Adipocyte (in vitro differentiated cells): ENCODE measurements around the gene DSP.

ENCODE experiments used
- DNase-seq: peaks from one replicate; pipeline ENCODE4 v3.0.0-alpha.2; 2015; ENCODE audit warnings: low read depth
- H3K27me3 ChIP-seq: replicated peaks from 2 replicates; pipeline ENCODE4 v1.7.0; 2013; ENCODE audit warnings: mild to moderate bottlenecking, low read length, moderate library complexity; ENCODE audit not compliant: control insufficient read depth, insufficient read depth
- H3K36me3 ChIP-seq: 2 replicates; pipeline ENCODE4 v1.7.0; 2013; ENCODE audit warnings: low read length, mild to moderate bottlenecking, moderate library complexity; ENCODE audit not compliant: control insufficient read depth, insufficient read depth, severe bottlenecking
- H3K4me1 ChIP-seq: 2 replicates; pipeline ENCODE4 v1.7.0; 2013; ENCODE audit warnings: mild to moderate bottlenecking, low read length, moderate library complexity; ENCODE audit not compliant: control insufficient read depth, insufficient read depth
- H3K4me3 ChIP-seq: 2 replicates; pipeline ENCODE4 v1.7.0; 2013; ENCODE audit warnings: mild to moderate bottlenecking, low read length, moderate library complexity
- H3K9ac ChIP-seq: 2 replicates; pipeline ENCODE4 v1.7.0; 2013; ENCODE audit warnings: mild to moderate bottlenecking, low read length, moderate library complexity
- H3K9me3 ChIP-seq: 2 replicates; pipeline ENCODE4 v1.7.0; 2013; ENCODE audit warnings: mild to moderate bottlenecking, low read length, moderate library complexity; ENCODE audit not compliant: control insufficient read depth

Gene DSP

DNA sequence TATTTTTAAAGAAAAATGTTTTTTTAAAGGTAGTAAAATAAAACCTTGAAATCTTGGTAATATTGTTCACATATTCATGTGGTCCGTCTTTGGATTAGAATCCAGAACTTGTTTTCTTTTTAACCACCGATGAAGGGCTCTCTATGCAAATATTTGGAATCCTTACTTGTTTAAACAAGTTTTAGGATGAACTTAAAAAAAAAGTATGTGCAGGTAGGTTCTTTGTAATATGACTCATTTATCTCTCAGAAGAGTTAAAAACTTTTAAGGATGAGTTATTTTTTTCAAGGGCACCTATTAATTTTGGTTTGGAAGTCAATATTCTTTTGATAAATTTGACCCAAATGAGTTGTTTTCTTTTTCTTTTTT, 8.9 kb downstream of the DSP start:
- no peak for DNase-seq
- H3K9me3 ChIP-seq: no peaks in the 10 kb centered on the region
- no peaks in the 10 kb centered on the region for H3K36me3 ChIP-seq
- H3K27me3 ChIP-seq: no peaks in the 10 kb centered on the region
- no peaks in the 10 kb centered on the region for H3K4me1 ChIP-seq
- no peak overlapping the region for H3K9ac ChIP-seq
- H3K4me3 ChIP-seq: no peak overlapping the region

GRCh38 chr6:7554533-7555275, 13.2 kb downstream of the DSP start:
- no peak for DNase-seq
- H3K27me3 ChIP-seq: no peaks in the 10 kb centered on the region
- H3K9ac ChIP-seq: no peak overlapping the region
- H3K36me3 ChIP-seq: peaks cover 16% of the 10 kb centered on the region
- H3K4me1 ChIP-seq: no peaks in the 10 kb centered on the region
- no peaks in the 10 kb centered on the region for H3K9me3 ChIP-seq
- no peak overlapping the region for H3K4me3 ChIP-seq

GRCh38 chr6:7555671-7556070, 14.2 kb downstream of the DSP start:
- no peak overlapping the region for H3K9ac ChIP-seq
- no peaks in the 10 kb centered on the region for H3K9me3 ChIP-seq
- peaks cover 16% of the 10 kb centered on the region for H3K36me3 ChIP-seq
- no peak overlapping the region for H3K4me3 ChIP-seq
- no peaks in the 10 kb centered on the region for H3K4me1 ChIP-seq
- H3K27me3 ChIP-seq: no peaks in the 10 kb centered on the region
- no peak for DNase-seq

DNA sequence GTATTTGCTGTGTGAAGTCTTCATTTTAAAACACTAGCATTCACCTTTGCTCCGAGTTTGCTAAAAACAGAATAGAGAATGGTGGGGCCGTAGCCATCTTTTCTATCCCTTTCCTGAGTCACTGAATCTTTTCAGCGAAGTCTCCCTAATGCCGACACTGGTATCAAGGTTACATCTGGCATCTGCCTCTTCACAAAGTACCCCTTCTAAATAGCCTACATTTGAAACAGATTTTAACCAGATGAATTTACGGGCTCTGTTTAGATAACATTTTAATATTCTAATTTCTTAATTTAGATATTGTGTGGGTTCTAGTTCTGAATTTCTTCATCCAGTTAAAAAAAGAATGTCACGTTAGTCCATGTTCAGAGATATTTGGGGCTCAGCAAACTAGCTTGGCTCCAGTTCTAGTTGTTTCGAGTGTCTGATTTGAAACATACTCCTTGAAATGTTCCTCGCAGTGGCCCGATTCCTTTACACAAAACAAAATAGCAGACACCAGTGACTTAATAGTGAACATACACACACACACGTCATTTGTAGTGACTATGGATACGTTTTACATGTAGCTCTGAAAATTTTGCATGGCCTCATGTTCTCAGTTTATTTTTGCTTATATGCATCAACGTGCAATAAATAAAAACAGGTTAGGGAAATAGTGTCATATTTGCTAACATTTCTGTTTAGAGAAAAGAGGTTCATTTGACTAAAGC, 15.1 kb downstream of the DSP start:
- peaks cover 16% of the 10 kb centered on the region for H3K36me3 ChIP-seq
- no peak overlapping the region for H3K9ac ChIP-seq
- H3K9me3 ChIP-seq: no peaks in the 10 kb centered on the region
- peaks cover under 1% of the 10 kb centered on the region for H3K4me1 ChIP-seq
- no peaks in the 10 kb centered on the region for H3K27me3 ChIP-seq
- no peak overlapping the region for H3K4me3 ChIP-seq
- DNase-seq: no peak

DNA sequence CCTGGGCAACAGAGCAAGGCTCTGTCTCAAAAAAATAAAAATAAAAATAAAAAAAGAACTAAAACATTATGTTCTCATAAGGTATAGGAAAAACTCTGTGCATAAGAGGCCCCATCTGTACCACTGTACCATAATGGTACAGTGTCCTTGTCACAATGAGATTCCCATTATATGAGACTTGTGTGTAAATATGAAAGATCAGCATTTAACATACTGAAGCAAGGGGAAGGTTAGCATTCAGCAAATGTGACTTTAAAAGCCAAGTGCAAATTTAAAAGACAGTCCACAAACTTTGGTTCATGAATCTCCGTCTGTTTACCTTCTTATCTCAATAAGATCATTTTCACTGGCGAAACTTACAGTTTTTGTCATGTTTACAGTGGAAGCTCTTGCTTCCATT, 16.2 kb downstream of the DSP start:
- Histone ChIP-seq H3K4me3 (no peak overlapping the region), H3K9ac (no peak overlapping the region), H3K9me3 (no peaks in the 10 kb centered on the region), H3K27me3 (no peaks in the 10 kb centered on the region), H3K36me3 (peaks cover 16% of the 10 kb centered on the region), H3K4me1 (peaks cover 3% of the 10 kb centered on the region)
- no peak for DNase-seq

DNA sequence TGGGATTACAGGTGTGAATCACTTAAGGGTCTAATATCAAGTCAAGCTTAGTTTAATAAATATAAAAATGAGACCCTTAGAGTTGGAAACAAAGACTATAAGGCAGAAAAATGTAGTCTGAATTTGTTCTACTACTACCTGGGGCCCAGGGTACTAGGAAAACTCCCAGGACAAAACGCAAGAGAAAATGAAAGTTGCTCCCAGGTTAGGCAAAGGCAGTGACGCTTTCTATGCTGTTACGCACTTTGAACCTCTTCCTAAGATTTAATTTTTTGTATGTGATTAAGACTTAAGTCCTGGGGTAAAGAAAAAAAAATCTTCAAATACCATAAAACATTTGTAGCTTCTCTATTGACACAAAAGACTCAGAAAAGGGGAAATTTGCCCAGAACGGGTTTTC, 17.3 kb downstream of the DSP start:
- Histone ChIP-seq H3K4me1 (peaks cover 3% of the 10 kb centered on the region), H3K9ac (no peak overlapping the region), H3K27me3 (no peaks in the 10 kb centered on the region), H3K36me3 (peaks cover 16% of the 10 kb centered on the region), H3K9me3 (no peaks in the 10 kb centered on the region), H3K4me3 (no peak overlapping the region)
- no peak for DNase-seq

DNA sequence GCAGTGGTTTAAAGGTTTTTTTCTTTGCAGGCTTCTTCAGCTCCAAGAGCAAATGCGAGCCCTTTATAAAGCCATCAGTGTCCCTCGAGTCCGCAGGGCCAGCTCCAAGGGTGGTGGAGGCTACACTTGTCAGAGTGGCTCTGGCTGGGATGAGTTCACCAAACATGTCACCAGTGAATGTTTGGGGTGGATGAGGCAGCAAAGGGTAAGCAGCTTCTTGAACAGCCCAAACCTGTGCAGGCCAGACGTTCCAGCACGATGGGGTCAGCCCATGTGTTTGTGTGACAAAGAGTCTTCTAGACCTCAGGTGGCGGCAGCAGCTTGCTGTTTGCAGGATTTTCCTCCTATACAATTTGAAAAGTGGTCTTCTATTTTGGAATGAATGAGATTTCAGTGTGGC, 17.7 kb downstream of the DSP start:
- Histone ChIP-seq H3K36me3 (peaks cover 16% of the 10 kb centered on the region), H3K4me3 (no peak overlapping the region), H3K4me1 (peaks cover 3% of the 10 kb centered on the region), H3K9me3 (no peaks in the 10 kb centered on the region), H3K27me3 (no peaks in the 10 kb centered on the region), H3K9ac (no peak overlapping the region)
- DNase-seq: no peak

GRCh38 chr6:7559651-7560385, 18.3 kb downstream of the DSP start:
- H3K4me3 ChIP-seq: no peak overlapping the region
- H3K36me3 ChIP-seq: peaks cover 16% of the 10 kb centered on the region
- no peak for DNase-seq
- no peaks in the 10 kb centered on the region for H3K9me3 ChIP-seq
- no peak overlapping the region for H3K9ac ChIP-seq
- H3K27me3 ChIP-seq: no peaks in the 10 kb centered on the region
- peaks cover 3% of the 10 kb centered on the region for H3K4me1 ChIP-seq

DNA sequence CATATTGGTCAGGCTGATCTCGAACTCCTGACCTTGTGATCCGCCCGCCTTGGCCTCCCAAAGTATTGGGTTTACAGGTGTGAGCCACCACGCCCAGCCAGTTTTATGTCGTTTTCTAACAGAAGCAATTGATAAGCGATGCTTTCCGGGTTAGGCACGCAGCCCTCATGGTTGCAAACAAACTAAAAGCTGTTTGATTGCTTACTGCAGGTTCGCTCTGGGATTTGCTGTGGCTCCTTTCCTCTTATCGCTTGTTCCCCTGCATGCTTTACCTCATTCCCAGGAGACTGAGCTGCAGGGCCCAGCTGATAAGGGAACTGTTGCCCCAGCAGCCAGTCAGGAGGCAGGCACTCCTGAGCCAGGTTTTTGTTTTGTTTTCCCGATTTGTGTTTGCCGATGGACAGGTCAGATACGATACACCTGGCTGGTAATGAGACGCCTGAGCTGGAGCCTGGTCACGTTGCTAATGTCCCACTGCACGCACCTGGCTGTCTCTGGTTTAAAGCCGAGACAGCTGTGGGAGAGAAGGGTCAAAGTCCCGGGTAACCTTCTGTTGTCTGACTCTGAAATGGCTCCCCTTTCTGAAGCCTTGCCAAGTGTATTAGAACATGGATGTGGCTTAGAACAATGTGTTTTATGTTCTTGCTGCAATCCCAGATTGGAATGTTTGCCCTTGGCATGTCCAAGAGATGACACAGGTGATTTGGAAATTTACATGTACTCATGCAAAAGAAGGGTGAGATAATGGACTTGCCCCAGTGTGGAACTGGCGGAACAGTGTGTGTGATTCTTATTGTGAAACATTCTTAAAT, 19.9 kb downstream of the DSP start:
- H3K9me3 ChIP-seq: no peaks in the 10 kb centered on the region
- no peak for DNase-seq
- H3K4me1 ChIP-seq: peaks cover 12% of the 10 kb centered on the region
- H3K9ac ChIP-seq: no peak overlapping the region
- no peak overlapping the region for H3K4me3 ChIP-seq
- peaks cover 16% of the 10 kb centered on the region for H3K36me3 ChIP-seq
- no peaks in the 10 kb centered on the region for H3K27me3 ChIP-seq

- Histone ChIP-seq H3K9me3 (no peaks in the 10 kb centered on the region), H3K4me1 (peaks cover 26% of the 10 kb centered on the region), H3K9ac (no peak overlapping the region), H3K36me3 (peaks cover 11% of the 10 kb centered on the region), H3K4me3 (no peak overlapping the region), H3K27me3 (no peaks in the 10 kb centered on the region)
- no peak for DNase-seq
Measured at GRCh38 chr6:7562769-7563168, 21.3 kb downstream of the DSP start.

DNA sequence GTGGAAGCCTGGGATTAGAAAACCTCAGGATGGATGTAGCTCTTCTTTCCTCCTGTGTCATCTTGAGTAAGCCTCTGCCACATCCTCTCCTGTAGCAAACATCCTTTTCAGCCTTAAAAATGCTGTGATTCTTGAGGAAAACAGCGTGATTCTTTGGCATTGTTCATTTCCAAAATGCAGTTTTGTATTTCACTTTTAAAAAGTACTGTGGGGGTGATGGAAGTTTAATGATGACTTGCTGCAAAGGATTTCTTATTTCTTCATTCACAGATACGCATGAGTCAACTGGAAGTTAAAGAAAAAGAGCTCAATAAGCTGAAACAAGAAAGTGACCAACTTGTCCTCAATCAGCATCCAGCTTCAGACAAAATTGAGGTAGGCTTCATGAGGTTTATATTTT, 24.6 kb downstream of the DSP start:
- H3K4me1 ChIP-seq: peaks cover 34% of the 10 kb centered on the region
- peaks cover 21% of the 10 kb centered on the region for H3K36me3 ChIP-seq
- H3K9me3 ChIP-seq: no peaks in the 10 kb centered on the region
- H3K9ac ChIP-seq: peak overlapping the region; percentile 17
- DNase-seq: peak; percentile 47
- no peak overlapping the region for H3K4me3 ChIP-seq
- H3K27me3 ChIP-seq: no peaks in the 10 kb centered on the region
